NCI-H146 (cell line): ENCODE results near the gene ERICH6.
A peak's percentile ranks its signal among the peaks of the same experiment; 100 is the strongest.

Experiments used
- DNase-seq: peaks from one replicate; lab custom pipeline; 2025; lab: John Stamatoyannopoulos, UW

Gene ERICH6

GRCh38 chr3:150736903-150737832 lies 33.4 kb upstream of the ERICH6 start:
- no peak for DNase-seq

GRCh38 chr3:150736316-150736719 lies 32.6 kb upstream of the ERICH6 start:
- DNase-seq: no peak

DNA sequence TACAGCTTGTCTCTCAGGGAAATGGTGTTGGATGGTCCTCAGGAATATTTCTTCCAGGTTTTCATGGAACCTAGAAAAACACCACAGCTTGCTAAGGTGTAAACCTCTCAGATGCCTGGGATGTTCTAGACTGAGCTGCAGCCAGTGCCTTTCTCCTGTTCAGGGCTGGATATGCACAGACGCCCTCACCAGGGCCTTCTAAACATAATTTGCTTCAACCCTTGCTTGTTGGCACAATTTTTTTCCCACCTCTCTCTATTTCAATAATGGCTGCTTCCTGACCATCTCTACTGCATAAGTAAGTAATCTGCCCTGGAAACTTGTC lies 31.0 kb upstream of the ERICH6 start:
- no peak for DNase-seq

- DNase-seq: no peak
Measured at GRCh38 chr3:150733936-150734794, 30.4 kb upstream of the ERICH6 start.

DNA sequence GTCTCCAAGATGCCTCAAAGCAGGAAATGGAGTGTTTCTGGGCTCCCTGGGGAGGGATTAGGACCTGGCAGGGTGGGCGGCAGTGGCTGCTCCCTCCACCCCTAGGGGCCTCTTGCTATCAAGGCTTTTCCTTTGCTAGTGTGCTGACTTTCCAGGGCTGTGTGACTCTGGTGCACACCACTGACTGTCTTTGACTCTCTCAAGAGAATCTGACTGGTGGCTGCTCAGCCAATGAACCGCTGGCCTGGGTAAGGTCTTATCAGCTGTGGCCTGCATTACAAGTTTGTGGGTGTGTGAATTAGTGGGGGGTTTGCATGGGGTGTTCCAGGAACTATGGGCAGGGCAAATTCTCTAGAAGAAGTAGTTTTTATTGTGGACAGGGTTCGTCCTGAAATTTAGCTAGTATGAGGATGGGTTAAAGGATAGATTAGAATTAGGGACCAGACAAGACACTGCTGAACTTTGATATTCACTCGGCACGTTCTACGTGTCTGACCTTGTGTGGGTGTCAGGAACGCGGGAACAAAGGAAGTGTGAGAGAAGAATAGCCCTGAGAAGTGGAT lies 29.7 kb upstream of the ERICH6 start:
- DNase-seq: no peak

DNA sequence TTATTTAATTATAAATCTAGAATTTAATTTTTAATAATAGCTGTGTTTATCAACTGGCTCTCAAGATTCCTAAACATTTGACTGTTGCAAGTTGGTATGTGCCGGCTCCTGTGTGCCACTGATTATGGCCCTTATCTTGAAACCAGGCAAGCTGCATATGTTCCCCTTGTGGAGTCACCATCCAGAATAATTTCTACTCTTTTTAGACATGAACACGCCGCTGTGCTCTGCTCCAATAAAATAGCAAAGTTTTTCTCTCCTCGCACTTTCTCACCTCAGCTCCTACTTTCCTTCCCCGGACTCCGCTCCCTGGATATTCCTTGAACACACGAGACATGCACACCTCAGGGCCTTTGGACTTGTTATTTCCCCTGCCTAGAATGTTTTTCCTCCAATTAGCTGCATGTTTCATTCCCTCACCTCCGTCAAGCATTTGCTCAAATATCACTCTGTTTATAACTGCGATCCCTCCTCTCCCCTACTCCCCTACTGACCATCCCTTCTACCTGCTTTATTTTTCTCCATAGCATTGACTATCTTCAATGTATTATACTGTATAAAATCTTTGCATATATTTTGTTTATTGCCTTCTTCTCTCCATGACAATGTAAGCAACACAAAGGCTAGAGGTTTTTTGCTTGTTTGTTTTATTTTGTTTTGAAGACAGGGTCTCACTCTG lies 26.1 kb upstream of the ERICH6 start:
- no peak for DNase-seq

DNA sequence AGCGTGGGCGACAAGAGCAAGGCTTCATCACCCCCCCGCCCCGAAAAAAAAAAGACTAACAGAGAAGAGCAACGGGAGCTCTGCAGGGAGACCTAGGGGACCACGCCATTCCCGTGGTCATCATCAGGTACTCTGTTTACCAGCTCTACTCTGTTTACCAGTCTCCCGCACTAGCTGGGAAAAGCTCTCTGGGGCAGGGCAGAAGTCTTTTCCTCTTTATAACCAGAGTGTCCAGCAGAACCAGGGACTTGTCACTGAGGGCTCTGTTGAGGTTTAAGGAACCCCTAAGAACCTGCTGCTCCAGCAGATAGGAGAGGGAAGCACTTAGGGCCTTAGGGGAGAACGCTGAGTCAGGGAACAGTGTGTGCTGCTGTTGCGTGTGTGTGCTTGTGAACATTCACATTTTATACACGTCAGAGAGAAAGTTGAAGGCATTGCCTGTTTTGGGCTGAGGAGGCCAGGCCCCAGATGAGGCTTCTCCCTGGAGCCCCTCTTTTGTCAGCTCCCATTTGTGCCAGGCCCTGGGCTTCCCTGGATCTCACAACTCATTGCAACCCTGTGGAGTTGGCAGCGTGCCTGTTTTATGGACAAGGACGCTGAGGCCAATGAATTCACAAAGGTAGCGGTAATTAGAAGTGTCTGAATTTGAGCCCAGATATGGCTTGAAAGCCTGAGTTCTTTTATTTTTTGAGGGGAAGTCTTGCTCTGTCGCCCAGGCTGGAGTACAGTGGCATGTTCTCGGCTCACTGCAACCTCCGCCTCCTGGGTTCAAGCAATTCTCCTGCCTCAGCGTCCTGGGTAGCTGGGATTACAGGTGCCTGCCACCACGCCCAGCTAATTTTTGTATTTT lies 24.2 kb upstream of the ERICH6 start:
- DNase-seq: no peak

- DNase-seq: no peak
Measured at GRCh38 chr3:150725548-150725947, 21.8 kb upstream of the ERICH6 start.

DNA sequence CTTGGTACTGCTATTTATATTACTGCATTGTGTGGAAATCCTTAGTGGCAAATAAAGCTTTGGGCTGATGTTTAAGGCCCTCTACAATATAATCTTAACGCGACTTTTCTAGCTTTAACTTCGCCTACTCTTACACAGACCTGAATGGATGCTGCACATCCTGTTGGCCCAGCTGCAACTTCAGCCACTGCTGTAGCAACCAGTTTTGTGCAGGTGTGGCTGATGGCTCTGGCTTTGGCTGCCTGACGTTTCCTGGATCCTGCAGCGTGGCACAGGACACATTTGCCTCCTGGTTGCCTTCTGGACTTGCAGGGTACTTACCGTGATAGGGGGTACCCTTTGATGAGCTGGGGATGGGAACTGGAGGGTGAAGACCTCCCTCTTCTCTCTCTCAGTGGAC lies 20.2 kb upstream of the ERICH6 start:
- peak; percentile 48 for DNase-seq

GRCh38 chr3:150722267-150722666 lies 18.5 kb upstream of the ERICH6 start:
- DNase-seq: no peak

DNA sequence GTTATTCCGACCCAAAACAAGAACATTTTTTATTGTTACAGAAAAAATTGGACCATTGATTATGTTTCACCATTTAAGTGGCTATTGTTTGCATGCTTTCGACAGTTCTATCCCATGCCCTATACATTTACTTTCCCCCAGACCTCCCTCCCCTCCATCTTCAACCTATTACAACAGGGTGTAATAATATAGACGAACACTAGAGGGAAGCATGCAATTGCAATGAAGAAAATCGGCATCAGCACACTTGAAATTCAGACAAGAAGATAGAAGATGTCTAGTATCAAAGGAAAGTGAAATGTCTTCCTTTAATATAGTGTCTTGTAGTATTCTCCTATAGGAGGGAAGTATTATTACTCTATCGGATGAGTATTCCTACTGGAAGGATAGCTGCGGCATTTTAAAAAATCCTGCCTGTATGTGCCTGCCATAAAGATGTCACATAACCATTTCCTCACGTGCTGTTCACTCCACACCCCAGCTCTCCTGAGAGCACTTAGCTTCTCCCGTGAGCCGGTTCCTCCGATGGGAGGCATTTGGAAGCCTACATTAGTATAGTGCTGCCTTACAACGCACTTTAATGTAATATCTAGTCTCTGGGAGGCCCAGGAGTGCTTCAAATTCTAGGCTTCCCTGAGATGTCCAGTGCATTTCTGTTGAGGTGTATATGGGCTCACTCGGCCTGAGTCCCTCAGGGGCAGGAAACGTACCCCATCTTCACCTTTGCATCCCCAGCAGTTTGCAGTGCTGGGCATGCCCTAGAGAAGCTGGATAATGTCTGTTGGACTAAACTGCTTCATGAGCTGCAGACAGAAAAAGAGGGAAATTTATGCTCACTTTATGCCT lies 17.8 kb upstream of the ERICH6 start:
- peak; percentile 73 for DNase-seq

- no peak for DNase-seq
Measured at GRCh38 chr3:150720444-150720843, 16.7 kb upstream of the ERICH6 start.

- no peak for DNase-seq
Measured at GRCh38 chr3:150710097-150710496, 6.4 kb upstream of the ERICH6 start.

DNA sequence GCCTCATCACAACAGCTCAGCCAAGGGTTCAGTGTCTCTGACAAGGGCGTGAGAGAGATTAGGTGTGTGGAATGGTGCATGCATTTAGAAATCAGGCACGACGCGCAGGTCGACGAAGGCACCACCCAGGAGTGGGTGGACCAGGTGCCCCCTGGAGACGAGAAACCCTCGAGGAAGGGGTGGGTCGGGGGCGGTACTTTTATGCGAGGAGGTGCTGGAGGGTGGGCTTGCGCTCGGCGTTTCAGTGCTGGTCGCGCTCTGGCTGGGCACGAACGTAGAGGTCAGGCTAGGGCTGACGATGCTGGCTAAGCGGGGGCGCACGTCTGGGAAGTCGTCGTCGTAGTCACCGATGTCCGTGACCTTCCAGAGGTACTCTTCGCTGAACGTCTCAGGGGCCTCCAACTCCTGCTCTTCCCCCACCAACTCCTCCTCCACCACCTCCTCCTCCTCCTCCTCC lies 393 bp downstream of the ERICH6 start:
- DNase-seq: peak; percentile 85

GRCh38 chr3:150699068-150699639 lies 4.6 kb downstream of the ERICH6 start:
- peak; percentile 42 for DNase-seq

DNA sequence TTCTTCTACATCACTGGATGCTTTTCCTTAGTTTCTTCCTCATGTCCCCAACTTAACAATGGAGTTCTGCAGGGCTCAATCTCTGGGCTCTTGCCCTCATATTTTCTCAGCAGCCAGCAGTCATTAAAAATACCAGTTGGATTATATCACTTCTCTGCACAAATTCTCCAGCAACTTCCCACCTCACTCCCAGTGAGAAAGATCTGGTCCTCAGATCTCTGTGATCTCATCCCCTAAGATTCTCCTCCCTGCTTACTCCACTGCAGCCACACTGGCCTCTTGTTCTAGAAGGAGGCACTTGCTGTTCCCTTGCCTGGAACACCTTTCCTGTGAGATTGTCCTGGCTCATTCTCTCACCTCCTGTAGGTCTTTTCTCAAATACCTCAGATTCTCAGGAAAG lies 6.1 kb downstream of the ERICH6 start:
- no peak for DNase-seq

- DNase-seq: no peak
Measured at GRCh38 chr3:150691414-150692040, 12.2 kb downstream of the ERICH6 start.

GRCh38 chr3:150687613-150688012 lies 16.1 kb downstream of the ERICH6 start:
- DNase-seq: no peak

GRCh38 chr3:150682824-150683223 lies 20.9 kb downstream of the ERICH6 start:
- no peak for DNase-seq
